Stimulated activated CD4-positive, alpha-beta T cell treated with anti-CD3 and anti-CD28 coated beads, TNF-alpha, amount 100 ng/mL, for 4 hours (primary cell): ENCODE measurements around the gene VSNL1.

Source experiments
- DNase-seq, 3 experiments: peaks; one replicate each; pipeline ENCODE4 v3.0.0-alpha.2; 2020; ENCODE audit warnings: low read depth in 3 of 3

VSNL1 gene

DNA sequence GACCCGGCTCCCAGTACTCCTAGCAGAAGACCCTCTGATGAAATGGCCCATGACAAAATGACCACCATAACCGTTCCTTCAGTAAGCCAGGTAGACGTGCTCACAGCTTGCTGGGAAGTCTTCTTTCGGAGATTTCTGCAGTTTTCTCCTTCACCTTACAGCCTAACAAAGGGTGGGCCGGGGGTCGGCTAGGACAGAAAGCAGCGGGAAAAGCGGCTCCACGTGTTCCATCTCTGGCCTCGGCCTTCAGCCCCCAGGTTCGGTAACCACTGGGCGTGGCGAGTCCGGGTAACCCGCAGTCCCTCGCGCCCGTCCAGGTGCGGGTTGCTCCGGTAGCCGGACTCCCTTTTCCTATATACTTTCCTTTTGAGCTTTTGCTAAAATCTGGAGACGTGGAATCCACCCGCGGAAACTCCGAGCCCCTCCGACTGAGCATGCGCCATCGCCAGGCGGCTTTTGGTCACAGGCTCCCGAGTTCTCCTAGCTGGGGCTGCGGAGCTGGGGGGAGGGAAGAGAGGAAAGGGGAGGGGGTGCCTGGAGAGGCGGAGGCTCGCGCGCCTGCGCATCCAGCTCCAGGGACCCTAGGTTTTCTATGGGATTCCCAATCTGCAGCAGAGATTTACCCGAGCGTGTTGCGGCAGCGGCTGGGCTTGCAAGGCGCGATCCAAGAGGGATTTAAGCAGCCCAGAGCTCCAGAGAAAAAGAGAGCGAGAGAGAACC lies at the start of gene VSNL1:
Gene VSNL1 (plus strand): TSS at position 604 of the 720 bp plus-strand sequence. CDS start 51,379 bp downstream, outside the sequence.
- no peak for DNase-seq

DNA sequence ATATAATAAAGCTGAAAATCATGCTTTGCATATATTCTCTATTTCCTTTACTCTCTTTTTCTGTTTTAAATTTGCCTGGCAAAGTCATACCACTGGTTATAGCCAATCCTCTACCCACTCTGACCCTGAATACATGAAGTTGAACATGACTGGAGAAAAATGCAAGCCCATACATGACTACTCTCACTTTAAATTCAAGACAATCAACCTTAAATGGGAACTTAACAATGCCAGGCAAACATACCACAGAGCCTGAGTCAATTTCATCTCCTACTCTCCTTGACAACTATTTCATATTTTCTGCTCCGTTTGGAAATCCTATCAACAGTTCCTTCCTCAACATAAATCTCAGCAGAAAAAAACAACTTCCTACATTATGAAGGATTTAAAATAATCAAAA lies 44.9 kb upstream of the VSNL1 start:
- no peak for DNase-seq

DNA sequence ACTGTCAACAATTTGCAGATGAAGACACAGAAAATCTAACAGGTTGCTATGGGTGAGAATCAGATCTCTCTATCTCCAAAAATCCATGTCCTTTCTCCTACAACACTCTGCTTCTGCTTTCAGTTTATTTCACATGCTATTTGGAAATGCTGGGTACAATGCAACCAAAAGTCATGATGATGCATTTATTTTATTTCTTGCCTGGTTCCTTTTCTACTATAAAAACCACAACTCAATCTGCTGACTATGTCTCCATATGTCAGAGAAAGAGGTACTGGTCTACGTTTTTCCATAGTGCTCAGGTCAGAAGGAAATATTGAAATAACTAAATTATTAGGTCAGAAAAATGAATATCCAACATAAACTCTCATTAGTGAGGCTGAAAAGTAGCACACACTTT lies 42.8 kb upstream of the VSNL1 start:
- DNase-seq = no peak

DNA sequence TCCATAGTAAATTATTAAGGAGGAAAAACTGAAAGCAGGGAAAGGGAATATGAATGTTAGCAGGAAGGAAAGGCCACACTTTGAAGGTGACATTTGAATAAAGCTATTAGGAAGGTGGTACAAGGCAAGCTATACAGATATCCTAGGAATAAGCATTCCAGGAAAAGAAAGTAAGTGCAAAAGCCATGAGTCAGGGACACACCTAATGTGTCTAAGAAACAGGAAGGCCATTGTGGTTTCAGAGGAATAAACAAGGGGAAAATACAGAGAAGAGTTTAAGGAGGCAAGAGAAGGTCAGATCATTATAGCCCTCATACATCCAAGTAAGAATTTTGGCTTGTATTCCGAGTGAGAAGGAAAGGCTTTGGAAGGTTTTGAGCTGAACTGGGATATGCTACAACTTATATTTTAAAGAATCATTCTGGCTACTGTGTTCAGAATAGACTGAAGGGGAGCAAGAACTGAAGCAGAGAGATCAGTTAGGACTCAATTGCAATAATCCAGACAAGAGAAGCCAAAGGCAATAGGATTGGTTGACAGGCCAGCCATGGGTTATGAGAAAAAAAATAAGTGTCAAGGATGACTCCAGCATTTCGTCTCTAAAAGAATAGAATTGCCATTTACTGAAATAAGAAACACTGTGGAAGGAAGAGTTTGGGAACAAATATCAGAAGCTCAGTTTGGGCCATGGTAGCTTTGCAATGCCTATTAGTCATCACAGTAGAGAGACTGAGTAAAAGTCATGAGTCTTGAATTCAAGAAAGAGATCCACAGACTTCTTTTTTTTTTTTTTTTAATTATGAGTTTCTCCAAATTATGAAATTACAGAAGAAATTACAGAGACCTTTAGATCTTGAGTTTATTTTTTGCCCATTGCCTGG lies 33.5 kb upstream of the VSNL1 start:
- DNase-seq = no peak

DNA sequence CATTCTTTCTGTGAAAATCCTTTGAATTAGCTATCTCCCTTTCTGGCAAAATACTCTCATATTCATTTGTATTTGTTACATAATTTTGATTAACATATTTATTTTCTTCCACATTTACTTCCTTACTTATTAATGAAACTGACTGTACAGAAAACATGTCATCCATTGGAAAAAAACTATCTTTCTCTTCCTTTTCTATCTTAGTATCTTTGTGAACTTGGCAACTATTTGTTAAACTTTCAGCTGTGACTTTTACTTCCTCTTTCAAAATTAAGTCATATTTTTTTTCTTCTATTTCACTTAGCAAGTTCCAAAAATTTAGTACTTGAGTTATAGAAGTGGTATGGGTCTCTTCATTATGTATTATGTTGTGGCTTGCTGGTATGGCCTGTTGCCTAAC lies 24.8 kb upstream of the VSNL1 start:
- DNase-seq = no peak

DNA sequence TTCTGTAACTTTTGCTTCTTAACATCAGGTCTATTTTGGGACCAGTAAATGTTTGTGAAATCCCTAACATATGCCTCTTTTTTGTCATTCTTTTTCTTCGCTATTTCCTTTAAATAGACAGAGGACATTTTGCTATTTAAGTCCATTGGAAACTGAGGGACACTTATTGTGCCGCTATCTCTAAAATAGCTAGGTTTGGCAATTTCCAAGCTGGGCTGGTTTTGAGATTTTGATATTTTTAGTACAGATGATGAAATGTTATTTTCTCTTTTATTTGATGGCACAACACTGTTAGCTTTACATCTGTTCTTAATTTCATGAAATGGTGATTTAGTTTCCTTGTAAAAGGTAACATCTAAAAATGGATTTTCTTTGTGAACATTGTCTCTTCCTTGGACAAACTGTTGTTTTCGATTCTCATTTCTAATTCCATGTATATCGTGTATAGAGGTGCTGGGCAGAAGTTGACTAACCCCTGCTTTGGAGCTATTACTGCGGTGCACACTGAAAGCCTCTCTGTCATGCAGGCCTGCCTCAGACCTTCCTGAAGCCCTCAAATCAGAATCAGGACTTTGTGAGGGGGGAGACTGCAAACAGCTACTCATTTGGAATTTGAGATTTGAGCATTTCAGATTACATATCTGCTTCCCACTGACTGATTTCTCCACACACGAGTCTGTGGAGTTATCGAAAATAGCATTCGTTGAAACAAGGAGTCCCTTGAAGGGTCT lies 22.9 kb upstream of the VSNL1 start:
- DNase-seq = no peak

DNA sequence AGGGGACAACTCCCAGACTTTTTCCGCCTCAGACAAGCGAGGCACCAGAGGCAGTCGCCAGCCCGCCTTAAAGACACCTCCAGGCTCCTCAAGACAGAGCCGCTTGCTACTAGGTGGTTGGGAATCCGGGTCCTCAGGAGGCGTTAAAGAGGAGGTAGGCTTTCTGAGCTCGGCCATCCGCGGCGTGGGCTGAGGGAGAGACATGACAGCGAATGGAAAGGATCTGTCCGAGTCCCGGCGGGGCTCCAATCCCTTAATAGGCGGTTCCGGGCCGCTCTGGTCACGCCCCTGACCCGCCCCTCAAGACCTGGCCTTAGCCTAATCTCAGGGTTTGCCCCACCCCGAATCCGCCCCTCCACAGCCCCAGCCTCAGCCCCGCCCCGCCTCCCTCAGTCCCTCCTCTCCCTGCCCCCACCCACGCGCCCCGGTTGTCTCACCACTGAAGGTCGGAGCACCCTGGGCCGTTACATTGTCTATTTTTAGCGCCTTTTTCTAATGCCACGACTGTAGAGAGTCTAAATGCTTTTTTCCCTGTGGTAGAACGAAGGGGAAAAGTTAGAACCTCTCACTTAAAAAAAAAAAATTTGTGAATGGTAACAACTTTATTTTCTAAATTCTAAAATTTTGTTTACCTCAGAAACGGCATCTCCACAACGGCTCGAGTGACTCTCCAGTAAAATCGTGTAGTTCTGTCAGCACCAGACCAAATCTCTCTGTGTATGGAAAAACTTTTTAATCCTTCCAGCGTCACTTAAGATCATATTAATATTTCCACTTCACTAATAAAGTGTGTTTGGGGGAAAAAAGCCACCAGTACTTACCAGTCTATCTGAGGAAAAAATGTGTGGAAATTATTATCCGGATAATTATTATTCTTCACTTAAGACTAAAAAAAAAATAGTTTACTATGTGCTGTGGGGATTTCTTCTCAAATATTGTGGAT lies 22.0 kb upstream of the VSNL1 start, which contains the start of gene RAD51AP2:
Gene RAD51AP2 (minus strand): TSS at position 229 of the 943 bp plus-strand sequence. CDS start 25 bp downstream, at position 204.
- no peak for DNase-seq

DNA sequence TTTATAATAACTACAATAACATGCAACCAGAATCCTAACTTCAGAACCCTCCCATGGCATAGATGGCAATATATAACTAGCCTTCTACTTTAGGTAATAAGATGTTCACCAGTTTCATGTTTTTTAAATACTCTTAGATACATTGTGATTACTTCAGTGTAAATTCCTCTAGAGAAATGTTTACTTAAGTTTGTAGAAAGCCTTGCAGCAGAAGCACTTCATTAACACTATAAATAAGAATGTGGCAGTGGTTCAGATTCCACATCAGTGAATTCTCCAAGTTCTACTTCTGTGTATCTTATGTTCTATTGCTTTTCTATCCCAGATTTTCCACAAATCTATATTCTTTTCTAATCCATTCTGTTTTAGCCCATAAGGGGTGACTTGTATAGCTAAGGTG lies 21.0 kb upstream of the VSNL1 start:
- DNase-seq = no peak

DNA sequence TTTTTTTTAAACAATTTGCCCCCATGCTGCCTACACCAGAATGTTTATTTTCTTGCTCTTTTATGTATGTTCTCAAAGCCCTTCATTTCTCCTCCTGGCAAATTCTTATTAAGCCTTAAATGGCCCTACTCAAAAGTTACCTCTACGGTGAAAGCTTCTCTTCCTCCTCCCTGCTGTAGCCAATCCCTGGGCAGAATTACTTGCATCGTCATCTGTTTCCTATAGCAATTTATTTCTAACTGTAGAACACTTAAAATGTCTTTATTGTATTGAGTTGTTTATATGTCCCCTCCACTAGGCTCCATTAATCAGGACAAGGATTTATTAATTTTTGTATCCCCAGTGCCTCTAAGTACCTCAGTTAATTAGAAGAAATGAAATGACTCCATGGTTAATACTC lies 19.7 kb upstream of the VSNL1 start:
- no peak for DNase-seq

DNA sequence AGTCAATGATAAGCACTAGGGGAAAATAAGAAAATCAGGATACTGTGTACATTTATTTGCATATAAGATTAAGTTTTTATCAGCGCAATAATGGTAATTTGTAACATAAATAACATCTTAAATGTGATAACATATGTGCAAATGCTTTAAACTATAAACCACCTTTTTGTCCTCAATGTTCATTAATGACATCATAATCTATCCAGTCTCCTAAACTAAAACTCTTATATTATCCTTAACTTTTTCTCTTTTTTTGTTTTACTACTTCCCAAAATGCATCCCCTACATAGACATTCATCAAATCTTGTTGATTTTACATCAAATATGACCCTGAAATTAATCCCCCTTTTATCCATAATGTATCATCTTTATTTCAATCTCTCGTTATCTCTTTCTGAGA lies 18.9 kb upstream of the VSNL1 start:
- DNase-seq = no peak

DNA sequence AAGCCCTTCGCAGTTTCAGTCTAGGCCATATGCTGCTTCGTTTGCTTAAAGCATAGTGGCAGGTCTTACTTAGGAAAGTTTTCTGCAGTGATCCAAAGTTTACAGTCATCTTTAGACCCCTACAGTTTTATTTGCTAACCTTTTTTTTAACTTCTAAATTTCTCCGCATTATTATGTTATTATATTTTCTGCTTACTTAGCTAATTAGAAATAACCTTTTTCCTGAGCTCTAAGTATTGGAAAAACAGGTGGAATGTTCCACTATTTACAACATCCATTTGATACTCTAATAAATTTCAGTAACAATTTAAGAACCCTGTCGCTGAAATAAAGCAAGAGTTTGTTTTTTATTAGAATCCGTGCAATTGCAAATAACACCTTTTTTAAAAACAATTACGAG lies 18.2 kb upstream of the VSNL1 start:
- no peak for DNase-seq

DNA sequence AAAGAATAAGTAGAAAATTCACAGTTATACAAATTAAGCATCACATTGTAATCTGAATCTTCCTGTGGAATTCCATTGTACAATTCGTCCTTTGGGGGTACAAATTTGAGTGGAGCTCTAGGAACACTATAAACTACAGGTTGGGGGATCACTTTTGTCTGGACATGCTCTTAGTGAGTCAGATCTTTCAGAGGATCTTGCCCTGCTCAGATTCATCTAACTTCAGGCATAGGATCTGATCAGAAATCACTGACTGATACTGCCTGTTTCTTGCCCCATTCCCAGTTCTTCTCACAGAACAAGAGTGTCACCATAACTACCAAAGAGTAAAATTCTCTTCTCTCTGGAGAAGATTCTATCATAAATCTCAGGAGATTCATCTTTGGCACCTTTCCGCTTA lies 10.7 kb upstream of the VSNL1 start:
- no peak for DNase-seq

DNA sequence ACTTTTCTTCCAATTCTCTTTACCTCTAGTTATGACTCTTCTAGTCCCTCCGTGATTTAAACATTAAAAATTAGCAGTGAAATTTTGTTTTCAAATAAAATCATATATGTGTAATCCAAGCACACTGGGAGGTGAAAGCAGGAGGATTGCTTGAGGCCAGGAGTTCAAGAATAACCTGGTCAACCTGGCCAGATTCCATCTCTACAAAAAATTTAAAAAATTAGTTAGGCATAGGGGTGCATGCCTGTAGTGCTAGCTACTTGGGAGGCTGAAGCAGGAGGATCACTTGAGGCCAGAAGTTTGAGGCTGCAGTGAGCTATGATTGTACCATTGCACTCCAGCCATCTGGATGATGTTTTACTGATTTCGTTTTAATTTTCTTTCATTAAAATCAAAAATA lies 7.0 kb upstream of the VSNL1 start:
- no peak for DNase-seq

DNA sequence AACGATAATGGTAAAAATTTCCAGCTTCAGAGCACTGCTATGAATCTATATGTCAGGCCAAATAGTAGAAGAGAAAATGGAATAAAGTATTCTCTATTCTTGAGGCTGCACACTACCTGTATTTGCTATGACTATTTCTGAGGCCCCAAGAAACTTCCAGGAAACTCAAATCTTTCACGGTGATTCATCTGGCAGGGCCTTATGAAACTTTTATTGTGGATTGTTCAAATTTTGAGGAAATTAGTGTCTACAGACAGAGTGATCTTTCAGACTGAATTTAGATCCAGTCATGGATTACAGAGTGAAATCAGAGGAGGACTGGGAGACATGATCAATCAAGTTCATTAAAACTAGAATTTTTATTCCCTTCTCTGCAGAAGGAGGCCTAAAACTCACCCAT lies 4.1 kb upstream of the VSNL1 start:
- DNase-seq = no peak

DNA sequence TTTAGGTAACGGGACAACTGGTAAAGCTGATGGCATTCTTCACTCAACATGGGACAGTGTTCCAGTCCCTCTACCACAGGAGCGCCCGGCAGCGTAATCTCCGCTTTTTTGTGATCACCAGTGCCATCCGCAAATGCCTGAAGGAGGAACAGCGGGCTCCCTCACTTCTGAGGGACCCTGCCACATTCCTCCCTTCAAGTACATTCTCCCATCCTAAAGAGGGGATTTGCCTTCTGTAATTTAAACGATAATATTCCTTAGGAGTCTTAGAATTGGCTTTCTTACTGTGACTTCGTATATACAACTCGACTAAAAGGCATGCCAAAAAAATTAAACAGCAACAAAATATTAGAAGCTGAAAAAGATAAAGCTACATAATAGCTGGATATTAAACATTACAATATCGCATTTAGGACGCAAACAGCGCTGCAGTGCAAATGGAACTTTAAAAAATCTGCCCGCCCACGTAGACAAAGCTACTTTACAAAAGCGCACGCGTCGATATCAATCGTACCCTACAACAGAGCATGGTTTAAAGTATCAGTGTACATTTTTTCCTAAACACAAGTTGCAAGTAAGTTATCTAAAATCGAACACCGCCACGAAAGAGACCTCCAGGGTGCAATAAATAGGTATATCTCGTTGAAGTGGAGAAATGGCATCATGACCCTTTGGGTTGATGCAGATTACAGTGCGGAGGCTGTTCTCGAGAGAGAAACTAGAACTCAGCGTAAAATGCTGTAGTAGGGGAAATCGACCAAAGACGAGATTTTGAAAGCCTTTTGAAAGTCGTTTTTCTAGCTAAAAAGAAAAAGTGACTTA lies 2.3 kb upstream of the VSNL1 start:
- no peak for DNase-seq

DNA sequence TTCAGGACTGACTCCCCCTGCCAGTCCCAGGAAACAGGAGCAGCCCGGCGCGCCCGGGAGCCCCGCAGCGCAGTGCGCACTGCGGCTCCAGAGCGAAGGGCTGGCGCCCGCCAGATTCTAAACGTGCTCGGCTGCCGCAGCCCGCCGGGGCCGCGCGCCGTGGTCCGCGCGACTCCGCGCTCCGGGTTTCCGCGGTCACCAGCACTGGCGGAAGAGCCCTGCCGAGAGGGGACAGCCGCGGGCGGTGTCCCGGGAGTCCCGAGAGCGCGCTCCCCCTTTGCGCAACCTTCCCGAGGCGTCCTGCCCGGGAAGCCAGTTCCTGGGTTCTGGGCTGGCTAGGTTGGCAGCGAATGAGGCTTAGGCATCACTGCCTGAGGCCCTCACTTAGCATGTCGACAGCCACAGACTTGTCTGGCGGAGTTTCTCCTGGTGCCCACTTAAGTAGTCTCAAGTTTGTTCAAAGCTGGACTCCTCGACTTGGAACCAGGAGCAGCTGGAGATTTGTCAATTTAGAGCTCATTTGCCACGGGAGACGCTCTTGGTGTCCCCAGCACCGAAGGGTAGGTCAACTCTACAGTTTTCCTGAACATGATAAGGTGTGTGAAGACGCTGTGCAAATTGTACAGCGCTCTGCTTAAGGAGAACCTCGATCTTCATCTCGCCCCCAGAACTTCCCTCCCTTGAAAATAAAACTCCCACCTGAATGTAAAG lies 1.5 kb upstream of the VSNL1 start:
- DNase-seq = no peak

DNA sequence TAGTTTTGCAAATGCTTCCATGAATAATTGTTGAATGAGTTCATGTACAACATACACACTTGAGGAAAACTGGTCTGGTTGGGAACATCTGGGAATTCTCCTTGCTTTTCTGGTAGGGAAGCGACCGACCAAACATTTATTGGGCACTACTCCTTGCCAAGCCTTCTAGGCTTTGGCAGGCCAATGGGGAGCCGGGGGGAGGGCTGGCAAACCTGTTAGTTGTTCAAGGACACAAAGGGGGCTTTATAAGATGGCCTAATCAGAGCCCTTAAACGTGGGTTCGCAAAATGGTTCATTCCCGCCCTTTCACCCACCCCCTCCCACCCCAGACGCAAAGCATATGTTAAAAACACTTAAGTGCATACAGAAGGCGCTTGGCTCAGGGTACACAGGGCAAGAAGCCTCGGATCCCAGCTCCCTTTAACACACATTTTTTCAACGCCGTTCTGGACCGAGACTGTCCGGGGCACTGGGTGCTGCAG lies 844 bp upstream of the VSNL1 start:
- no peak for DNase-seq

DNA sequence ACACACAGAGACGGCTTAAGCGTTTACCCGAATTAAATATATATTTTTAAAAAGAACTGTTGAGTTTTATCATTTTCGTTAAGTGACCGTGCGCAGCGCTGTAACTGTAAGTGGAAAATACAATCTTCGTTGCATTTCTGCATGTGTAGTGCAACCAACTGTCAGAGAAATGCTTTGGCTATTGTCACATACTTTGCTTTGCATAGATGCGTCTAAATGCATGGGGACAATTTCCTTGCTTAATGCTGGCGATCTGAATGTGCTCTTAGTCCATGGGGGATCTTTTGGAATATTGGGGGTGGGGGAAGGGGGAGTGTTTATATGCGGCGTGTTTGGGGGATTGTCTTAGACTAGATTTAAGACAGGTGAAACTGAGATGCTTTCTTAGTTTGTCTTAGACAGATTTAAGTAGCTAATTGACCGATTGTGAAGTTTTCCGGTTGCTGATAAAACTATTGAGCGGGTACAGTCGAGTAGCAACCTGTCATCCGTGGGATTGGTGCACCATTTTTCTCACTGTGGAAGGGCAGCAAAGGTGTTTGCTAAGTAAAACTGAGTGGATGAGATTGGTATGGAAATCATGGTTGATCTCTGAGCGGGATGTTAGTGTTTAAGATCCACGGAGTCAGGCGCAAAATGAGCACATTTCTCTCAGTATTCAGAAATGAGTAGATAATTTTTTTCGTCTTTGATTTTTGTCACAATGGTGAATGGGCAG lies 476 bp downstream of the VSNL1 start:
- no peak for DNase-seq

DNA sequence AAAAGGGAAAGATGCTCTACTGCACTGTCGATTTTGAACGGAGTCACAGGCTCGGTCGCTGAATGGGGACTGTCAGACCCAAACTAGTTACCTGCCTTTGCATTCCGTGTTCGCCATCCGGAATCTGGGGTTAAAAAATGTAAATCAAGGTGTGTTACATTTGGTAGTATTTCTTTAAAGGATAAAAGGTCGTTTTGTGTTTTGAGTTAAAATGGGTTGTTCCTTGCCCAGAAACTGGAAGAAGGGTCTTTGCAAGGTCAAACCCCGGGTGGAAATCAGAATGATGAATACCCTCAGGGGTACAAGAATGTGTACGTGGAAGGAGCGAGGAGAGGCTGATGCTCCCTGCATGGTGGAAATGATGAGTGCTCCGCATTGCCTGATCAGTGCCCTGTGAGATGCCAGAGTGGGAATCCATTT lies 1.0 kb downstream of the VSNL1 start:
- no peak for DNase-seq
